H1 (cell line): ENCODE results near the gene SEZ6L. TPM values are rescaled to one million over a fixed set of nuclear protein-coding genes. Genes with fewer than 3 reads are reported as not detected.

ENCODE experiments used
- CEBPB ChIP-seq: IDR thresholded peaks from 2 replicates; pipeline ENCODE4 v1.6.1; 2012; ENCODE audit warnings: low read depth, low read length
- EP300 ChIP-seq, 2 experiments: IDR thresholded peaks; 1 replicate in 1 of 2; 2 replicates in 1 of 2; pipeline ENCODE4 v1.6.1; 2011 to 2012; ENCODE audit warnings: low read depth in 2 of 2, low read length in 2 of 2, mild to moderate bottlenecking in 2 of 2, borderline replicate concordance in 1 of 2, inconsistent platforms in 1 of 2, moderate library complexity in 1 of 2
- SP1 ChIP-seq: IDR thresholded peaks from 2 replicates; pipeline ENCODE4 v1.6.1; 2011; ENCODE audit warnings: low read depth, low read length
- TCF12 ChIP-seq: IDR thresholded peaks from 2 replicates; pipeline ENCODE4 v1.6.1; 2011; ENCODE audit warnings: low read depth, mild to moderate bottlenecking, low read length
- TEAD4 ChIP-seq: IDR thresholded peaks from 2 replicates; pipeline ENCODE4 v1.6.1; 2012; ENCODE audit warnings: low read depth, low read length, inconsistent platforms, mixed read lengths
- polyA plus RNA-seq, 7 experiments: library from polyadenylated mRNA; depleted of rRNA in 3 of 7; stranded (reverse) in 5 of 7; unstranded in 2 of 7; fragments of >200 nt in 5 of 7; fragments of 200-250 nt in 2 of 7; gene quantifications; 1 replicate in 5 of 7; 2 replicates in 1 of 7; 4 replicates in 1 of 7; pipeline versions ENCODE4 v1.2.1 to v1.2.3, GENCODE V29; 2011 to 2013; ENCODE audit warnings: missing spikeins in 2 of 7, mixed read lengths in 2 of 7
- total RNA-seq: library from RNA; stranded (reverse); fragmentation: NEBNext Ultra II Directional; extraction: Animal tissue kit (Norgen Biotek cat#: 25700); gene quantifications from 2 replicates; pipeline ENCODE4 v1.2.1, GENCODE V29; 2021
- TF ChIP-seq, protein P1 (sequence below), 3 experiments: IDR thresholded peaks; 1 replicate in 2 of 3; 2 replicates in 1 of 3; pipeline versions ENCODE4 v1.5.1 to v1.6.1; 2011; ENCODE audit warnings: low read length in 3 of 3, mild to moderate bottlenecking in 3 of 3, inconsistent platforms in 2 of 3, low read depth in 1 of 3, moderate library complexity in 1 of 3; ENCODE audit not compliant: insufficient read depth in 1 of 3; ENCODE audit errors: control extremely low read depth in 1 of 3

Gene SEZ6L
- total and polyA plus RNA-seq, 2 of the 8 experiments (the other 6 are each of a cell fraction or from before 2014, with no cell fraction given): 0.06 to 0.33 TPM

GRCh38 chr22:26431261-26431995 is 262.2 kb downstream of the SEZ6L start (continued):
- TF ChIP-seq, protein P1, sequence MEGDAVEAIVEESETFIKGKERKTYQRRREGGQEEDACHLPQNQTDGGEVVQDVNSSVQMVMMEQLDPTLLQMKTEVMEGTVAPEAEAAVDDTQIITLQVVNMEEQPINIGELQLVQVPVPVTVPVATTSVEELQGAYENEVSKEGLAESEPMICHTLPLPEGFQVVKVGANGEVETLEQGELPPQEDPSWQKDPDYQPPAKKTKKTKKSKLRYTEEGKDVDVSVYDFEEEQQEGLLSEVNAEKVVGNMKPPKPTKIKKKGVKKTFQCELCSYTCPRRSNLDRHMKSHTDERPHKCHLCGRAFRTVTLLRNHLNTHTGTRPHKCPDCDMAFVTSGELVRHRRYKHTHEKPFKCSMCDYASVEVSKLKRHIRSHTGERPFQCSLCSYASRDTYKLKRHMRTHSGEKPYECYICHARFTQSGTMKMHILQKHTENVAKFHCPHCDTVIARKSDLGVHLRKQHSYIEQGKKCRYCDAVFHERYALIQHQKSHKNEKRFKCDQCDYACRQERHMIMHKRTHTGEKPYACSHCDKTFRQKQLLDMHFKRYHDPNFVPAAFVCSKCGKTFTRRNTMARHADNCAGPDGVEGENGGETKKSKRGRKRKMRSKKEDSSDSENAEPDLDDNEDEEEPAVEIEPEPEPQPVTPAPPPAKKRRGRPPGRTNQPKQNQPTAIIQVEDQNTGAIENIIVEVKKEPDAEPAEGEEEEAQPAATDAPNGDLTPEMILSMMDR (IDR thresholded peaks at IDR 0.05; ENCODE audit: control extremely low read depth in 1 of 3, insufficient read depth in 1 of 3, low read depth in 1 of 3, low read length in 3 of 3): no peak
- TF ChIP-seq TCF12: no peak
- TF ChIP-seq SP1: no peak
- TF ChIP-seq CEBPB: no peak
- TF ChIP-seq TEAD4: no peak
- no peak for TF ChIP-seq EP300 (IDR thresholded peaks at IDR 0.05; ENCODE audit: borderline replicate concordance in 1 of 2, low read depth in 2 of 2, low read length in 2 of 2)
